ENCODE data around the gene KCND3.

DNA sequence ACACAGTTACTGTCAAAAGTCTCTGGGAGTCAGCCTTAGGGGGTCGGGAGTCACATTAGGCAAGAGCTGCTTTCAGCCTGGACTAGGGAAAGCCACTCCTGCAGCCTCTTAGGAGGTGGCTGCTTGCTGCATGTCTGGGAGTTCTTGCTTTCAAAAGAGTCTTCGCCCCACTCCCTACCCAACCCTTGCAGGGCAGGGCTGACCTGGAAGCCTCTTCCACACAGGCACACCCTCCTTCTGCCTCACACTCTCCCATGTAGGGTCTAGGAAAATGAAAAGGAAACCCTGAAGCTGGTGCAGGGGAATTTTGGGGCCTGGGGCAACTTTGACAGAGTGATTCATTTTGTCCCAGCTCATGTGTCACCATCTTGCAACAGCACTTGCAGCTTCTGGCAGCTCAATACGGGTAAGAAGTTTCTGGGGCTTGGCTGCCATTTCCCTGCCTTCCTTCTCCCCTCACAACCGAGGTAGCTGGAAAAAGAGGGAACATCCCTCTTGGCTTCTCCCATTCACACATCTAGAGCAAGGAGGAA lies 37.3 kb downstream of the KCND3 start:
- no peak for TF ChIP-seq RAD21 (conservative IDR thresholded peaks at IDR 0.05)
- no peak for TF ChIP-seq POLR2AphosphoS5 (IDR thresholded peaks at IDR 0.05)
- TF ChIP-seq, protein P1, sequence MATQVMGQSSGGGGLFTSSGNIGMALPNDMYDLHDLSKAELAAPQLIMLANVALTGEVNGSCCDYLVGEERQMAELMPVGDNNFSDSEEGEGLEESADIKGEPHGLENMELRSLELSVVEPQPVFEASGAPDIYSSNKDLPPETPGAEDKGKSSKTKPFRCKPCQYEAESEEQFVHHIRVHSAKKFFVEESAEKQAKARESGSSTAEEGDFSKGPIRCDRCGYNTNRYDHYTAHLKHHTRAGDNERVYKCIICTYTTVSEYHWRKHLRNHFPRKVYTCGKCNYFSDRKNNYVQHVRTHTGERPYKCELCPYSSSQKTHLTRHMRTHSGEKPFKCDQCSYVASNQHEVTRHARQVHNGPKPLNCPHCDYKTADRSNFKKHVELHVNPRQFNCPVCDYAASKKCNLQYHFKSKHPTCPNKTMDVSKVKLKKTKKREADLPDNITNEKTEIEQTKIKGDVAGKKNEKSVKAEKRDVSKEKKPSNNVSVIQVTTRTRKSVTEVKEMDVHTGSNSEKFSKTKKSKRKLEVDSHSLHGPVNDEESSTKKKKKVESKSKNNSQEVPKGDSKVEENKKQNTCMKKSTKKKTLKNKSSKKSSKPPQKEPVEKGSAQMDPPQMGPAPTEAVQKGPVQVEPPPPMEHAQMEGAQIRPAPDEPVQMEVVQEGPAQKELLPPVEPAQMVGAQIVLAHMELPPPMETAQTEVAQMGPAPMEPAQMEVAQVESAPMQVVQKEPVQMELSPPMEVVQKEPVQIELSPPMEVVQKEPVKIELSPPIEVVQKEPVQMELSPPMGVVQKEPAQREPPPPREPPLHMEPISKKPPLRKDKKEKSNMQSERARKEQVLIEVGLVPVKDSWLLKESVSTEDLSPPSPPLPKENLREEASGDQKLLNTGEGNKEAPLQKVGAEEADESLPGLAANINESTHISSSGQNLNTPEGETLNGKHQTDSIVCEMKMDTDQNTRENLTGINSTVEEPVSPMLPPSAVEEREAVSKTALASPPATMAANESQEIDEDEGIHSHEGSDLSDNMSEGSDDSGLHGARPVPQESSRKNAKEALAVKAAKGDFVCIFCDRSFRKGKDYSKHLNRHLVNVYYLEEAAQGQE (IDR thresholded peaks at IDR 0.05; ENCODE audit: borderline replicate concordance), result no peak
